Kidney (tissue), 14 donors: ENCODE results near the gene ILKAP. TPM values are rescaled to one million over a fixed set of nuclear protein-coding genes. Genes with fewer than 3 reads are reported as not detected.

Experiments
- DNase-seq, 5 donors: peaks; one replicate each; pipeline ENCODE4 v3.0.0-alpha.2; 2013 to 2020
- FAIRE-seq: peaks from 2 replicates; lab custom pipeline; 2012; peaks lifted over from hg19 to GRCh38; lab: Jason Lieb, UNC
- H3K27ac ChIP-seq, 2 donors: one replicate each; pipeline ENCODE4 v1.7.0; 2013; ENCODE audit warnings: low read depth in 2 of 2, low read length in 2 of 2, inconsistent platforms in 1 of 2
- H3K27me3 ChIP-seq: one replicate; pipeline ENCODE4 v1.7.1; 2013; ENCODE audit warnings: low read length, inconsistent platforms; ENCODE audit not compliant: control insufficient read depth, insufficient read depth
- H3K36me3 ChIP-seq, 3 donors: one replicate each; pipeline versions ENCODE4 v1.7.0 to v1.7.1; 2013; ENCODE audit warnings: low read length in 3 of 3, control low read depth in 1 of 3, inconsistent platforms in 1 of 3; ENCODE audit not compliant: insufficient read depth in 3 of 3, control insufficient read depth in 2 of 3
- H3K4me1 ChIP-seq, 3 donors: one replicate each; pipeline versions ENCODE4 v1.7.0 to v1.7.1; 2013; ENCODE audit warnings: low read length in 3 of 3, inconsistent platforms in 1 of 3, low read depth in 1 of 3; ENCODE audit not compliant: control insufficient read depth in 2 of 3, insufficient read depth in 2 of 3
- H3K4me3 ChIP-seq, 3 donors: one replicate each; pipeline versions ENCODE4 v1.7.0 to v1.8.1; 2013; ENCODE audit warnings: low read length in 3 of 3, control low read depth in 1 of 3, inconsistent platforms in 1 of 3
- H3K9ac ChIP-seq, 3 donors: one replicate each; pipeline versions ENCODE4 v1.7.0 to v1.7.1; 2013; ENCODE audit warnings: low read length in 3 of 3, control low read depth in 1 of 3, inconsistent platforms in 1 of 3
- H3K9me3 ChIP-seq, 3 donors: one replicate each; pipeline versions ENCODE4 v1.7.0 to v1.7.1; 2013; ENCODE audit warnings: low read length in 3 of 3, control low read depth in 1 of 3, inconsistent platforms in 1 of 3; ENCODE audit not compliant: control insufficient read depth in 2 of 3, insufficient read depth in 1 of 3
- CTCF ChIP-seq: IDR thresholded peaks from 3 replicates; pipeline ENCODE4 v1.5.1; 2012; ENCODE audit warnings: mild to moderate bottlenecking, moderate library complexity, borderline replicate concordance; ENCODE audit not compliant: insufficient read depth; ENCODE audit errors: extremely low read depth
- intact Hi-C: fragments of 100-400 bp; cut with DNase I; formaldehyde crosslinking; loops from one replicate; pipeline ENCODE4 v1.11.1; 2022
- polyA plus RNA-seq: library from polyadenylated mRNA; stranded (reverse); fragments of 350-450 nt; fragmentation: Illumina TruSeq; extraction: RNeasy Lipid Tissue Mini Kit (QIAGEN cat#74804); gene quantifications from one replicate; pipeline ENCODE4 v1.2.3, GENCODE V29; 2014; ENCODE audit warnings: low read depth, low replicate concordance; ENCODE audit not compliant: insufficient read depth
- total RNA-seq: library from RNA; stranded (reverse); fragmentation: NEBNext Ultra II Directional; extraction: Animal tissue kit (Norgen Biotek cat#: 25700); gene quantifications from one replicate; pipeline ENCODE4 v1.2.1, GENCODE V29; 2021
- donor health status: control.
- donor health status: control.
- donor health status: control.
- donor health status: control.
- donor health status: control.
- donor health status: DM: yes; HTN: yes; CAD: no.
- donor health status: Normal renal cell carcinoma (clear cell type).

The ILKAP gene
- total and polyA plus RNA-seq, 2 donors from 2014 or later, result 38.4 to 47.7 TPM

GRCh38 chr2:238134393-238134785 is 69.1 kb downstream of the ILKAP start:
- DNase-seq (peak in 1 of 5 donors; percentile 42), FAIRE-seq (no peak)
- Histone ChIP-seq H3K4me3 (no peak overlapping the region), H3K36me3 (no peaks in the 10 kb centered on the region), H3K27me3 (no peaks in the 10 kb centered on the region), H3K9ac (no peak overlapping the region), H3K9me3 (no peaks in the 10 kb centered on the region), H3K27ac (no peak overlapping the region), H3K4me1 (peaks cover 0 to 2% (median 0%) of the 10 kb centered on the region in 3 donors)
- intact Hi-C loops, result no loop called here
- no peak for TF ChIP-seq CTCF

- DNase-seq, result peak in 2 of 5 donors; percentile 37 to 64
Observed at GRCh38 chr2:238133499-238134392, 69.7 kb downstream of the ILKAP start.

GRCh38 chr2:238132463-238133450 is 70.7 kb downstream of the ILKAP start:
- H3K36me3 ChIP-seq, result no peaks in the 10 kb centered on the region
- no peaks in the 10 kb centered on the region for H3K27me3 ChIP-seq
- H3K9me3 ChIP-seq, result no peaks in the 10 kb centered on the region
- no peak overlapping the region for H3K9ac ChIP-seq
- H3K4me3 ChIP-seq, result no peak overlapping the region
- DNase-seq (peak in 2 of 5 donors; percentile 42 to 45), FAIRE-seq (no peak)
- H3K4me1 ChIP-seq, result no peaks in the 10 kb centered on the region
- intact Hi-C loops, result no loop called here
- no peak for TF ChIP-seq CTCF
- no peak overlapping the region for H3K27ac ChIP-seq

More at GRCh38 chr2:238133499-238134392, 69.7 kb downstream of the ILKAP start:
- H3K4me3 ChIP-seq, result no peak overlapping the region
- H3K36me3 ChIP-seq, result no peaks in the 10 kb centered on the region
- no peaks in the 10 kb centered on the region for H3K27me3 ChIP-seq
- H3K9me3 ChIP-seq, result no peaks in the 10 kb centered on the region
- H3K9ac ChIP-seq, result no peak overlapping the region
- no peak overlapping the region for H3K27ac ChIP-seq
- FAIRE-seq, result no peak
- no peak for TF ChIP-seq CTCF
- H3K4me1 ChIP-seq, result peaks cover 0 to 2% (median 0%) of the 10 kb centered on the region in 3 donors
- intact Hi-C loops, result no loop called here
